LoVo (cell line): Measurements from ENCODE around the gene DNAH17.

Experiments used
- DNase-seq: peaks from one replicate; pipeline ENCODE4 v3.0.0-alpha.2; 2016; ENCODE audit warnings: low spot score

DNAH17 gene

DNA sequence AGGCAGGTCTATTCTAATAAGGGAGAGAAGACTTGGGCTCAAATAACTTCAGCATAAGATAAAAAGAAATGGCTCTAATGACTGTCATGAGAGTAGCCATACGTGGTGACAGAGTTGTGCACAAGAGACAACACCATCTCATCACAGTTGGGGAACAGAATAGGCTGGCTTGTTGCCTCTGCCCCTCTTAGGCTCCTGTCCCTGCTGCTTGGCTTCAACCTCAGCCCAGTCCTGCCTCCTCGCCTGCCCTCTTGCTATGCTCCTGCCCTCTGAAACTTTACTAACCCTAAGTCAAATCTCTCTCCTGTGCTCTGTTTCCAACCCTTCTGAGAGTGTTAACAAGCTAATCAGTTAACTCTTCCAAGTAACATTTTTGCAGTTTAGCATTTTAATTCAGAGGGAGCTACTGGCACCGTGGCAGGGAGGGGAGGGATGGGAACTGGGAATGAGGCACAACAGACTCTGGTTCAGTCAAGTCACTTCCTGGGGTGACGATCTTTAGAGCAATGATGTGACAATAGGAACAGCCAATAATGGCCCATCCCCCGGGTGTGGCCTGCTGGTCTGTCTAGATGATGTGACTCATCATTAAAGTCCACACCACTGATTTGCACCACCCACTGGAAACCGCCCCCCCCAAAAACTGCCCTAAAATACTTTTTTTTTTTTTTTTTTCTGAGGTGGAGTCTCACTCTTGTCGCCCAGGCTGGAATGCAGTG lies 35.5 kb downstream of the DNAH17 start:
- DNase-seq = peak; percentile 47

DNA sequence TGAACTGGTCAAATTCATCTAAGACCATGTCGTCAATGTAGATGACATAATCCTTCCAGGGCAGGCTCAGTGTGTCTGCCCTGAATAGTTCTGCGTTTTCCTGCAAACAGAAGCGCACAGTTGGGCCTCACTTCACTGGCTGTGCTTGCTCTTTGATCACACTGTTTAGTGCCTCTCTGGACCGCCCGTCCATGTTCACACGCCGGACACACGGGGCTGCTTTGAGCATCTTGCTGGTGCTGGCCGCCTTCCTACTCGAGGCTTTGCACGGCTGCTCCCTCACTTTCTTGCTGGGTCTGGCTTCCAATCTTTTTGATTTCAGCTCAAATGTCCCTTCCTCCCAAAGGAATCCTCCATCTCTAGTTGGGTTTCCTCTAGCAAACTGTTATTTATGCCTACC lies 37.4 kb downstream of the DNAH17 start:
- DNase-seq = no peak

DNA sequence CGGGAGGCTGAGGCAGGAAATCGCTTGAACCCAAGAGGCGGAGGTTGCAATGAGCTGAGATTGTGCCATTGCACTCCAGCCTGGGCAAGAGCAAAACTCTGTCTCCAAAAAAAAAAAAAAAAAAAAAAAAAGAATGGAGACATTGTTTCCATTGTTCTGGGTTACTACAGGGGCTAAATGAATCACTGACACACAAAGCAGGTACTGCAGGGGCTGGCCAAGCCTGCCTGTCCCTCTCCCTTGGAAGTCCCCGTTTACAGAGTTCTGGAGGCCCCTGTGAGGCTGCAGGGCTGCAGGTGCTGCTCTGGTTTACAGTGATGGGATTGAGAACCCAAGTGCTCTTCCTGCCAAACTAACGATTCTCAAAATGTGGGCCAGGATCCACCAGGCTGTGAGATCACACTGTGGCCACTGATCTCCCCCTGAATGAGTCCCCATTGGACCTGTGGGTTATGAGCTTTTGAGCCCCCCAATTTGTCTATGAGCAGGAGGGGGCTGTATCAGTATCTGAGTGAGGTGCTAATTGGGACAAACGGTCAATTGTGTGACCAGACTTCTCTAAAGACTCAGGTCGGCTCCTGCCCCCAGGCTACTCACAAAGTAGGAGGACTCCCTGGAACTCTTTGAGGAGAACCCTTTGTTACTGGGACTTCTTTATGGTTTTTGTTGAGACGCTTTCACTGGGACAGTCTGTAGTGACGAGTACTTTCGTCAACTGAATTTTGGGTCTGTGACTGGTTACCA lies 39.0 kb downstream of the DNAH17 start:
- DNase-seq = no peak

DNA sequence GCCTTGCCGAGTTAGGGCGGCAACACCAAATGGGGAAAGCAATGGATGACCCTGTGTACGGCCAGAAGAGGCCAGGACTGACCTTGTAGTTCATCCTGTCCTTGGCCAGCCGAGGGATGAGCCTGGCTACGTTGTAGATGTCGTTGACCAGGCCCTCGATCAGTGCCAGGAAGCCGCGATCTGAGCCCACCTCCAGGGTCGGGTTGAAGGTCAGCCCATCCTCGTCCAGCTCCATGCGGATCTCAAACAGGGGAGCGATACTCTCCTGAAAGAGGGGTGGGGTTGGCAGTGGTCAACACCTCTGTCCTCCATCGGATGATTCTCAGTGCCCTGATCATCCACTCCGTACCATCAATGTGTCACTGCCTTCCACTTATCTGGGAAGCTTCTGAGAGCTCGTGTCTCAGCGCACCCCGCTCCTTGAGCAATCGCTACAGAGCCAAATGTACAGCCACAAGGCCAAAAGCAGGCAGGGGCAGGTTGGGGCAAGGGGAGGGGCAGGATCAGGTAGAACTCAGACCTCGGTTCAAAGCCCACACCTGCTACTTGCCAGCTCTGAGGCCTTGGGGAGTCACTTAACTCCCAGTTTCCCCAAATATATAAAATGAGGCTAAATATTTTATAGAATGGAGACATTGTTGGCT lies 39.9 kb downstream of the DNAH17 start:
- no peak for DNase-seq

DNA sequence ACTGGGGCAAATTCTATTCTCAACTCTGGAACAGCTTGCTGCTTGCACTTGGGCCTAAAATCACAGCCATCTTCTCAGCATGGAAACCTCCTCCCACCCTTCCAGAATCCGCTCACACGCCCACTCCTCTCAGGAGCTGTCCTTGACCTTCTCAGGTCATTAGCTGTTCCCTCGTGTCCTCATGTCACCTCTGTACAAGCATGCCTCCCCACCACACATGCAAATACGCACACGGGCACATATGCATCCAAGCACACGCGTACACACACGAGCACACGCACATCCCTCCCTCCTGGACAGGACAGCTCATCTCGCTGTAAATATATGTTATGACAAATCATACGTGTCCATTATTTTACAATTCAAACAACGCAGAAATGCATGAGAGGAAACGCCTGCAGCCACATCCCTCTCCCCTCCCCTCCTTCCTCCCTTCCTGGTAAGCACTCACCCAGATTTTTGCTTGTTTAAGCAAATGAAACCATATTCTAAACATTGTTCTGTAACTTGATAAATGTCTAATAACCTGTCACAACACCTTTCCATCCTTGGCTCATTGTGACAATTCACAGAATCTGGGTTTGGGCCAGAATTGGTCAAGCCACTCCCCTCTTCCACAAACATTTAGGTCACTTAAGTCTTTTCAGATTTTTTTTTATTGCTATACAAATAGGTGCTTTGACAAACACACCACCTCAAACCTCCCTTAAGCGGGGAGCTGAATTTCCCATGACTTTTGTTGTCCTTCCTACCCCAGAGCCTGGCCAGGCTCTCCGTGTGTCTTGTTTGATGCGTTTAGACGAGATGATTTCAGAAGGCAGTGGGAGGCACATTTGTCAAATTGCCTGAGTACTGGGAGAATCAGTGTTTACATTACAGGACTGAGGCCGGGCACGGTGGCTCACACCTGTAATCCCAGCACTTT lies 41.7 kb downstream of the DNAH17 start:
- no peak for DNase-seq

DNA sequence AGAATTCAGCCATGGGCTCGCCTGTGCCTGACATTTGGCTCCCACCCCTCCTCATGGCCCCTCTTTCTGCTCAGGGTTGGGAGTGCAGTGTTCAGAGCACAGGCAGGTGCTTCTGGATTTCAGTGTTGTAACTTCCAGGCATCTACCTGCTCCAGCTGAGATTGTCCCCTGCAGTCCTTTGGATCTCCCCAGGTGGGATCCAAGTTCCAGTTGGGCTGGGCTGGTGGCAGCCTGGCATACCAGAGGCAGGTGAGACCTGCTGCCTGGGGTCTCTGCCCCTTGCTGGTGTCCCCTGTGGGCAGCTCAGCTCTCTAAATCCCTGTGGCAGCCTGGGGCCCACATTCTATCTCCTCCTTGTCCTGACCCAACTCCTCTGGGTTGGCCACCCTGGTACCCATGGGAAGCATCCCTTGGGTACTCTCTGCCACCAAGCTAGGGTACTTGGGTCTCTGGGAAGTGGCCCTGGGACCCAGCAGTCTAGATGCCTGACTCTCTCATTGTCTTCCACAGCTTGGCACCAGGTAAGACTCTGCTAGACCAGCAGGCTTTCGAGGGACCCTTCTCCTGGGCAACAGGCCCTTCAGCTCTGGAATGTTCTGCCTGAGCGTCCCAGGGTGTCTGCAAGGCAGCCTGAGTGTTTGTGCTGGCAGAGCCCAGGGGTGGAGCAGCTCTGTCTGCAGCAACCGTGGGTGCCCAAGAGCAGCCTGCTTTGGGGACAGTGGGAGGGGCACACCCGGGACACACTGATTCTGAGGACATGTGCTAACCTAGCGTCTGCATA lies 42.5 kb downstream of the DNAH17 start:
- no peak for DNase-seq

DNA sequence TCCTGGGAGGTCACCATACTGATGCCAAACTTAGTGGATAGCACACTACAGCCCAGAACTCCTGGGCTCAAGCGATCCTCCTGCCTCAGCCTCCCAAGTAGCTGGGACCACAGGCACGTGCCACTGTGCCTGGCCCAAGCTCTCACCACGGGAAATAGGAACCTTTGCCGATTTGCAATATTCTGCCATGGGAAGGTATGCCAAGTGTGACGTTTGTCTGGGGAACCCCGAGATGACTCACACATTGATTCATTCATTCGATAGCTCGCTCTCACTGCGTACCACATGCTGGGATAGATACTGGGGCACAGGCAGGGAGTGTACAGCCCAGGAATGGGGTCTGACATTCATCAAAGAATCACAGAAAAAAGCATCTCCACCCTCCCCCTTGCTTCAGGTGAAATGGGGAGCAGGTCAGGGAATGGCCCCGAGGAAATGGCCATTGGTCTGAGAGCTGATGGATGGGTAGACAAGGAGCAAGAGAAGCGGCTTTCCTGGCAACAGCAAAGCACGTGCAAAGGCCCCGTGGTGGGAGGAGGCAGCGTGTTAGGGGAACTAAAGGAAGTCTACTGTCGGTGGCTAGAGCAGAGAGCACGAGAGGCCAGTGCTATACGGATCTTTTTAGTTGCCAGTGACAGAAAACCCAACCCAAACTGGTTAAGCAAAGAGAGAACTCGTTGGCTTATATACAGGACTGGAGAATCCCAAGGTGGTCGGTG lies 44.1 kb downstream of the DNAH17 start:
- DNase-seq = no peak

DNA sequence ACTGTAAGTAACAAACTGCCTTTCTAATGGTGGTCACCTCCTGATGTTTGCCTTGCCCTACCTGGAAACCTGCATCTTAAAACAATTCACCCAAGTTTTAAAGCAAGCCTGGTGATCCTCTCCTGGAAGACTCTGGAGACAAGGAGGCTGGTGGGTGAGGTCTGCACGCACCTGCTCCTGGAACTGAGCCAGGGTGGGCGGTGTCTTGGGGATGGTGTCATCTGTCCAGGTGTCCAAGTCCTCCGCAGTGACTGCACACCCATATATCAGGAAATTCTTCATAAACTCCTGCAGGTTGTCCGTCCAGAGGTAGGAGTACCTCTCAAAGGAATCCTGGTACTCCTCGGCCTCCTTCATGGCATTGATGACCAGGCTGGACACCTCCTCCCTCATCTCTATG lies 44.9 kb downstream of the DNAH17 start:
- DNase-seq = no peak

DNA sequence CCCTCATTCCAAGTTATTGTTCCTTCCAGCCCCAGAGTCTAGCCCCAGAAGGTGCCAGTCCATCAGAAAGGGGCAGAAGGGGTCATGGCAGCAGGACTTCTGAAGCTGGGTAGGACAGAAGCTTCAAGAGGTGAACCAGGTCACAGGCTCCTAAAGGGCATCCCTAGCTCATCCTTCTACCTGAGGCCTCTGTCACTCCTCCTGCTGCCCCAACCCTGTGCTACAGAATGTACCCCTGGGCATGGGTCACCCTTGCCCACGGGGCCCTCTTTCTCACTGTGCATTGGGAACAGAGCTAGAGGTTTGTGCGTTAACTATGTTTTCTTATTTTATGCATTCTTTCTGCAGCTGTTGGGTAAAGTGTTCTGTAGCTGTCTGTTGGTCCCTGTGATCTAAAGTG lies 46.5 kb downstream of the DNAH17 start:
- no peak for DNase-seq

DNA sequence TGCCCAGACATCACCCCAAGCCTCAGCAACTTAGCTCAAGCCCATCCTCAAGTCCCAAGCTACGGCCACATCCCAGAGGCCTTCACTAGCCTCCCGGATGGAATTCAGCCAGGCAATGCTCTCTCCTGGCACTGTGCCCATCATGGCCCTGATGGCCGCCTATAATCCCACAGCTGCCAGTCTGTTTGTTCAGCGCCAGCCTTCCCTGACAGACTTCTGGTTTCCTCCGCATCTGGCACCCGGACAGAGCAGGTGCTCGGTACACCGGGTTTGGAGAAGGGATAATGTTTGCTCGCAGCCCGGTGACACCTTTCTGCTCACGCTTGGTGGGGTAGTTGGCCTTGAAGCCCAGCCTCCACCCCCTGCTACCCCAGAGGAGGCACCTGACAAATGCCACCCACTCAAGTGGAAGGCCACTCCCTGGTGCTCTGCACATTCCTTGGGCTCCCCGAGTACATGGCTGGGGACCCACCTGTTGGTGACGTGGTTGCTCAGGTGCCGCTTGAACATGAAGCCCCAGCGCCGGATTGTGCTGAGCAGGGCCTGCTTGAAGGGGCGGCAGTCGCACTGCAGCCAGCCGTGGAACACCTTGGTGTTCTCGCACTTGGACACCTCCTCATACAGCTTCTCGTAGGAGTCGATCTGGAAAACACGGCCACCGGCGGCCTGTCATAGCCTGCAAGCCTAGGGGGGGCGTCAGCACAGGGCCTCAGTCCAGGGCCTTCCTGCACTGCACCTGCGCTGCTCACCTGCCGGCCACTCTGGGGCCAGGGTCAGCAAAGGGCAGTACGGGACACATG lies 47.1 kb downstream of the DNAH17 start:
- DNase-seq = no peak

DNA sequence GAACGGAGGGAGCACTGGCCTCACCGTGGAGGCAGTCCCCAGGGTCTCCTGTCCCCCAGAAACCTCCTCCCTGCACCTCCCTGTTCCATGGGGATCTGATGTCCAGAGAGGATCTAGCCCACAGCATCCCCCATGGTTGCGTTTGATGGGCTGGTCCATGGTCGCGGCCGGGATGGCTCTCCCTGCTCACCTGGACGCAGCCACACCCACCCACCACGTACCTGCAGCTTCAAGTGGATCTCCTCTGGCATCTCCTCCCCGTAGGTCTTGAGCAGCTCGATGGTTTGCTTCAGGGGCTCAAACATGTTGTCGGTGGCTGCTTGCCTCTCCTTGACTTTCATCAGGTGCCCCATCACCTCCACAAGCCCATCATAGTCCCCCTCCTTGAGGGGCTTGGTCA lies 47.9 kb downstream of the DNAH17 start:
- DNase-seq = no peak

DNA sequence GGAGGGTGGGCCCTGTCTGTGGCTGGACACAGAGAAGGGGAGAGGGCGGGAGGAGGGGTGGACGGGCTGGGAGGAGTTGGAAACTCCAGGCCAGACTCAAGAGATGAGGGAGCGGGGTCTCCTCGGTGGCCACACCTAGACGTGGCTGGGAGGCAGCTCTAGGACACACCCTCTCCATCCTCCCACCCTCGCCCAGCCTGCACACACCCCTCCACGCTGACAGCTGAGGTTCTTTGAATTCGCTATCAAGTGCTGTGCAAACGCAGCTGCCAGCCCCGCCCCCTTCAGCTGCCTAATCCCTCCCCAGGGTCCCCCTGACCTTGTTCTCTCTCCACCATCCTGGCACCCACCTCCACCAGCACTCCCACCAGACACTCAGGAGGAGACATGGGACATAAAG lies 48.7 kb downstream of the DNAH17 start:
- no peak for DNase-seq

DNA sequence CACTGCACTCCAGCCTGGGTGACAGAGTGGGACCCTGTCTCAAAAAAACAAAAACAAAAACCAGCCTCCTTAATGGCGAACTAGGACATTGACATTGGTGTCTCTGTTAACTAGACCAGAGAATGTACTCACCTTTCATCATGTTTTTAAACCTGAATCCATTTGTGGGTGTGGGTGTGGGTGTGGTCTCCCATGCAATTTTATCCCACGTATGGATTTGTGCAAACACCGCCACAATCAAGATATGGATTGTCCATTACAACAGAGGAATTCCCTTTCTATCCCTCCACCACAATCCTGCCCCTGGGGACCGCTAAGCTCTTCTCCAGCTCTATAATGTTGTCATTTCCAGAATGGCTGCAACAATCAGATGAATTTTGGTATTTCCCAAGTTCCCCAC lies 49.9 kb downstream of the DNAH17 start:
- no peak for DNase-seq

DNA sequence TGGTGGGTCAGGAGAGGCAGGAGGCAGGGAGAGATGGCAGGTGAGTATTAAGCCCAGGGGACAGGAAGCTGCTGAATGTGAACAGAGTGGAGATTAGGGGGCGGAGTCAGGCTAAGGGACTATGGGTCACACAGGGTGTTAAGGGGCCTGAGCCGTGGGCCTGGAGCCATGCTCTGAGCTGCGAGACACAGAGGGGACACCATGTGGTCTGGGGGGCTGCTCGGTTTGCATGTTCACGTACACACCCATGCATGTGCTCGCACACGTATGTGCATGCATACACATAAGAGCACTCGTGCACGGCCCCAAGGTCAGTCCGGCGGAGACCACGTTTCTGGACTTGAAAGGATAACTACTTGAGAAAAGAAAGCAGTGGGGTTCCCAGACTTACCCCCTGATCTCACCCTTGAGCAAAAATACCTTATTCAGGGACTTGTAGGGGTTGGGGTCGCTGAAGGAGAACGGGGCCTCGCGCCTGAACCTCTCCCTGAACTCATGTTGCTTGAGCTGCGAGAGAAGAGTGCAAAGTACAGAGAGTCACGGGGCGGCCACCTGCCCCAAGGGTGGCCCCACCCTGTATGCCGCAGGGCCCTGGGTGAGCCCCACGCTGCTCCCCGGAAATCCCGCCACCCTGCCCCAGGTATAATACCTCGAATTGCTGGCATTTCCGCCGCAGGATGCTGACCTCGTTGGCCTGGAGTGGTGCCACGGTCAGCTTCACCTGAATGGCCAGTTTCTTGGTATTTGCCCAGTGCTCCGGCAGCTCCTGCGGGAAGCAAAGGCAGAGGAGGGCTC lies 50.8 kb downstream of the DNAH17 start:
- DNase-seq = no peak

DNA sequence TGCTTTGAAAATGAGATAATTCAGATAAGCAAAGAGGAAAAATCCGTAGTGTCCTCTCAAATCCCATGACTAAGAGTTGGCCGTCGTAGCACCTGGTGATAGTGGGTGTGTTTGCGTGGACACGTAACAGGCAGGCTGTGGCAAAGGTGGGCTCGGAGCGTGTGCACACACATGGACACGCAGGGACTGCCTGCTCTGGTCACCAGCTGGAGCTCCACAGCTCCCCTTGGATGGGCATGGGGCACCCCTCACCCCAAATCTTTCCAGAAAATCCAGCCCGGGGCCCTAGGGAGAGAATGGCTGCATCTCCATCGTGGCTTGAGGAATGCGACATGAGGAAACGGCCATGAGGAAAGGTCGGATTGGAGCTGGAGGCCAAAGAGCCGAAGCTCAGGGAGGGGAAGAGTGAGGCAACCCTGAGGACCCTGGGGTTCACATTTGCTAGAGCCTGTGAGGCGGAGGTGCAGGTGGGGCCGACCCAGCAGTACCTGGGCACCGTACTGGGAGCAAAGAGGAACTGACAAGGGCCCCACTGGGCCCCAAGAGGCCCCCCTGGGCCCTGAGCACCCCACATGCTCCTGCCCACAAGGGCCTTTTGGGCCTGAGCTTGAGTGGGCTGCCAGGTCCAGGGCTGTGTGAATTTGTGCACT lies 51.6 kb downstream of the DNAH17 start:
- no peak for DNase-seq

DNA sequence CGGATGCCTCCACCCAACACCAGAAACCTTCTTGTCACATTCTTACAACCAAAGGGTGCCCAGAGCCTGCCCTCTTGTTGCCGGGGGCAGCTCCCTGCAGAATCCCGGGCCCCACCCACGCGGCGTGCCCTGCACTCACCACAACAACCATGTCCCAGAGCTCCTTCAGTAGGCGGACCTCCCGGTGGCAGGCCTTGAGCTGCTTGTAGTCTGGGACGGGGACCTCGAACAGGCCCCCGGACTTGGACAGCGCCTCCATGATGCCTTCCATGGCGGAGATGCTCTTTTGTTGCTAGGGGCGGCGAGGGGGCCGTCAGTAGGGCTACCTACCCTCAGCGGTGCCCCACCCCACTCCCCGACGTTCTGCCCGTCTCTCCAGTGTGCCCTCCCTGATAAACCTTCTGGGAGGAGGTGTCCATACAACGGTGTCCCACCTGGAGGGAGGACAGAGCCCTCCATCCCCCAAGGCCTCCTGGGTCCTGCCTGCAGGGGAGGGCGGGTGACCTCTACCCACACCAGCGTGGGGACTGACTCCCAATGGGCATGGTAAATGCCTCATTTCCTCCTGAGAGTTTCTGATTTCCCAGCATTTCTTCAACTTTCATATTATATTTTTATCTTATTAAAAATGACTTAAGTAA lies 52.2 kb downstream of the DNAH17 start:
- no peak for DNase-seq

DNA sequence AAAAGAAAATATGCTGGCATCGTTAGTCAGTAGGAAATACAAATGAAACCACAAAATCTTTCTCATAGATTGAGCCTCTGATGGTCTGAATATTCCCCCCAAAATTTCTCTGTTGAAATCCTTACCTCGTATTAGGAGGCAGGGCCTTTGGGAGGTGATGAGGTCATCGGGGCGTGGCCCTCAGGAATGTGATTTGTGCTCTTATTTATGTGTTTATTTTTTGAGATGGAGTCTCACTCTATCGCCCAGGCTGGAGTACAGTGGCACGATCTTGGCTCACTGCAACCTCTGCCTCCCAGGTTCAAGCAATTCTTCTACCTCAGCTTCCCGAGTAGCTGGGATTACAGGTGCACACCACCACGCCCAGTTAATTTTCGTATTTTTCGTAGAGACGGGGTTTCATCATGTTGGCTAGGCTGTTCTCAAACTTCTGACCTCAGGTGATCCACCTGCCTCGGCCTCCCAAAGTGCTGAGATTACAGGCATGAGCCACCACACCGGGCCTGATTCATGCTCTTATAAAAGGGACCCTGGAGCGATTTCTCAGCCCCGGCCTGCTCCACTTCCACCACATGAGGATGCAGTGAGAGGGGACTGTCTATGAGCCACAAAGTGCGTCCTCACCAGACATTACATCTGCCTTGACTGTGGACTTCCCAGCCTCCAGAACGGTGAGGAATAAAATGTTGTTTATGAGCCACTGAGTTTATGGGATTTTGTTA lies 53.1 kb downstream of the DNAH17 start:
- no peak for DNase-seq
